Tibial nerve (tissue), 3 donors: Measurements from ENCODE around the gene ROBO1.

Experiments used
- CTCF ChIP-seq, 5 experiments: fragments of 200-600 bp in 3 of 5; fragments of 450-650 bp in 2 of 5; sonication (generic) in 3 of 5; IDR thresholded peaks; one replicate each; pipeline ENCODE4 v1.5.1; 2016 to 2019; ENCODE audit warnings: antibody characterized with exemption in 5 of 5, mild to moderate bottlenecking in 3 of 5, moderate library complexity in 2 of 5
- POLR2A ChIP-seq, 2 donors: fragments of 450-650 bp; IDR thresholded peaks; one replicate each; pipeline ENCODE4 v1.6.1; 2017; ENCODE audit warnings: antibody characterized with exemption in 2 of 2, mild to moderate bottlenecking in 2 of 2, moderate library complexity in 2 of 2

GRCh38 chr3:78832785-78833204 is 935.0 kb downstream of the ROBO1 start:
- TF ChIP-seq CTCF (IDR thresholded peaks at IDR 0.05) (no peak), POLR2A (IDR thresholded peaks at IDR 0.05) (no peak)
